ENCODE measurements around the gene MPZL1.

The MPZL1 gene

DNA sequence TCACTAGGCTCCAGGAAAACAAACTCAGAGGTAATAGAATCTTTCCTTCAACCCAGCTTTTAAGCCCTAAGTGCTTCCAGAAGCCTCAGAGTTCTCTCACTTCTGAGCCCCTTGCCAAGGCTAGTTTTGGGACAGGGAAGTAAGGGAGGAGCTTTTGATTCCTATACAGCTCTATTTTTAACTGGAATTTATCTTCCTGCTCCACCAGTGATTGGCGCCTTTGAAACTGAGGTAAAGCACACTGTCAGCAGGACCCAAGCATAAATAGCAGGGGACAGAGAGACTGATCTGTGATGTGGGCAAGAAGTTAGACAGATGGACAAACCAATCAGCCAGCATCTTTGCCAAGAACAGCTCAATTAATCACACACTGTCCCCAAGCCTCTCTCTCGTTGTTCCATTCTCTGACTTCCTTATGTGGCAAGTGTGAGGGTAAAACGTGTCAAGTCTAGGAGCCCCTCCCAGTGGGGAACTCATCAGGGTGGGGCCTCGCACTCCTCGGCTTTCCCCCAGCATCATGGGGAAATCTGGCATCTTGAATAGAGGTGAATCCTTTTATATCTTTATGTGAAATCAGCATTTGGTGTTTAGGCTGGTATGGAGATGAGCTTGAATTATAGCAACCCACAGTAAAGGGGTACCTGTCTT lies 40.2 kb upstream of the MPZL1 start:
- H3K36me3 ChIP-seq (ENCODE audit: control insufficient read depth, insufficient read depth, low read length) = no peaks in the 10 kb centered on the region
- no peaks in the 10 kb centered on the region for H3K9me3 ChIP-seq (ENCODE audit: control insufficient read depth, low read length)
- H3K4me1 ChIP-seq (ENCODE audit: control insufficient read depth, insufficient read depth, low read length) = no peaks in the 10 kb centered on the region
- H3K27me3 ChIP-seq (ENCODE audit: control insufficient read depth, insufficient read depth, low read length) = no peaks in the 10 kb centered on the region
- no peak overlapping the region for H3K9ac ChIP-seq (ENCODE audit: low read length)
- H3K4me3 ChIP-seq (ENCODE audit: low read length) = no peak overlapping the region

GRCh38 chr1:167683226-167683625 lies 38.6 kb upstream of the MPZL1 start:
- Histone ChIP-seq H3K4me1 (ENCODE audit: control insufficient read depth, insufficient read depth, low read length) (no peaks in the 10 kb centered on the region), H3K9me3 (ENCODE audit: control insufficient read depth, low read length) (no peaks in the 10 kb centered on the region), H3K27me3 (ENCODE audit: control insufficient read depth, insufficient read depth, low read length) (no peaks in the 10 kb centered on the region), H3K36me3 (ENCODE audit: control insufficient read depth, insufficient read depth, low read length) (no peaks in the 10 kb centered on the region), H3K9ac (ENCODE audit: low read length) (no peak overlapping the region), H3K4me3 (ENCODE audit: low read length) (no peak overlapping the region)

DNA sequence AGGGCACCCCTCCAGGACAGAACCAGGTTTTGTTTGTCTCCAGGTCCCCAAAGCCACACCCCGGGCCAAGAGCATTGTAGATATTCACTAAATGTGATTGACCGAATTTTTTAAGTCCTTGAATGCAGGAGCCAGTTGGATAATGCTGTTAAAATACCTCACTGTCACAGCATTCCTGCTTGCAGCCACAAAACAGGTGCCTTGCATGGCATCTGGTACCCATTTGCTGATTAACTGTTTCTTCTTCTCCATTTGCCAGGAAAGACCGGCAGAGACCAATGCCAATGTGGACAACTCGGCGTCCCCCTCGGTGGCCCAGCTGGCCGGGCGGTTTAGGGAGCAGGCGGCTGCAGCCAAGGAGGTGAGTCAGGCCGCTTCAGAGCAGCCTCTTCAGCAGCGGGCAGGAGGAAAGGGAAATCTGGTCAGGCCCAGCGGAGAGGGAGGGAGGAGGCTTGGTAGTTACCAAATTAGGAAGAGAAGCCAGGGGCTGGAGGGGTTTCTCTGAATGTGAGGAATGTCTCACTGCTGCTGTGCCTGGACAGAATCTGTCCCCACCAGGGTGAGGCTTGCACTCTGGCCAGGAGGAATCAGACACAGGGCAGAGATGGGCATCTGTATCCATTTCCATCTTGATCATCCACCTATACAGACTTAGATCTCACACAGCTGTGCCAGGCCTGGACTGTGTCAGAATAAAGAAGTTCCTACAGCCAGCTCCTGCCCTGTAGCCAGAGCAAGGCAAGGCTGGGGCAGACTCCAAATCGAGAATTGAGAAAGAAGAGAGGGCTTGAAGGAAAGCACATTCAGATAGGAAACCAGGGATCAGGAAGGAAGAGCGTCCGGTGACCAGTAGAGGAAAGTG lies 37.9 kb upstream of the MPZL1 start:
- Histone ChIP-seq H3K4me3 (ENCODE audit: low read length) (no peak overlapping the region), H3K9me3 (ENCODE audit: control insufficient read depth, low read length) (no peaks in the 10 kb centered on the region), H3K27me3 (ENCODE audit: control insufficient read depth, insufficient read depth, low read length) (no peaks in the 10 kb centered on the region), H3K36me3 (ENCODE audit: control insufficient read depth, insufficient read depth, low read length) (no peaks in the 10 kb centered on the region), H3K4me1 (ENCODE audit: control insufficient read depth, insufficient read depth, low read length) (no peaks in the 10 kb centered on the region), H3K9ac (ENCODE audit: low read length) (no peak overlapping the region)

DNA sequence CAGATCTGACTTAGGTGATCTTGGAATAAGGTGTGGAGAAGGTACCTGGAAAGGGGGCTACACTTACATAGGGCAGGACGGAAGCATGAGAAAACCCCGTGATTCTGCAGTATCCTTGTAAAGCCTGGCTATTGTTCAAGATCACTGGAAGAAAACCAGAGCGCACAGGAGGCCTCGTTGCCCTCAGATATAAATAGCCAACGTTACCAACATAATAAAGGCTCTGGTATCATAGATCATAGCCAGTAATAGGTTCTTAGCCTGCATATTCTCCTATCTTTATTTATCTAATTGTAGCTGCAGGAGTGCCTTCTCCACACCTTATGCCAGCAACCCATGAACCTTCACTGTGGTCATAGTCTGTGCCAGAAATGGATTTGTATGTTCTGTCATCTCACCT lies 35.9 kb upstream of the MPZL1 start:
- no peak overlapping the region for H3K9ac ChIP-seq (ENCODE audit: low read length)
- H3K4me1 ChIP-seq (ENCODE audit: control insufficient read depth, insufficient read depth, low read length) = no peaks in the 10 kb centered on the region
- H3K36me3 ChIP-seq (ENCODE audit: control insufficient read depth, insufficient read depth, low read length) = no peaks in the 10 kb centered on the region
- no peak overlapping the region for H3K4me3 ChIP-seq (ENCODE audit: low read length)
- H3K27me3 ChIP-seq (ENCODE audit: control insufficient read depth, insufficient read depth, low read length) = no peaks in the 10 kb centered on the region
- H3K9me3 ChIP-seq (ENCODE audit: control insufficient read depth, low read length) = no peaks in the 10 kb centered on the region

DNA sequence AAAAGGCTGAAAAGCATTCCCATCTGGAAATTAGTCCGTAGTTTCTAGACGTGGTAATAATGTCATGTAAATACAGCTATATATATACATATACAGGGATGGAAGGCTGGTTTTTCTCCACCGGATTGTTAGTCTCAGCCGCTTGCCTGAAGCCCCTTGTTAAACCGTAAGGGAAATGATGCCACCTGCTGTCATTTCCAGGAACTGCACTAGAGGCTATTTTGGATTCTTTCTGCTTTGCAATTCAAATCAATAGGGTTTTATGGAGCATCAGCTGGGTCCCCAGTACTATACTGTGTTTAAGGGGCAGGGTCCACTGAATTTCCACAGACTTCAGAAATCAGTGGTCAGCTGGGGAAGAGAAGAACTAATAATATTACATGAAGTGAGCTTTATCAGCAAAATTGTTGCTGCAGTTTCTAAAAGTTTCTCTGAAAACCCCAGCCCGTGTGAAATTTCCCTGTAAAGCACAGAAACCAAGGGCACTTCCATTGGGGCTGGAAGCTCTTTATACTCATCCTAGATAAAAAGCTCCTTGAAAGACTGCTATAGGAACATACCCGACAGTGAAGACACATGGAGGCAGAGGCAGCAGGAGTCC lies 33.8 kb upstream of the MPZL1 start:
- H3K36me3 ChIP-seq (ENCODE audit: control insufficient read depth, insufficient read depth, low read length) = no peaks in the 10 kb centered on the region
- no peaks in the 10 kb centered on the region for H3K27me3 ChIP-seq (ENCODE audit: control insufficient read depth, insufficient read depth, low read length)
- no peaks in the 10 kb centered on the region for H3K4me1 ChIP-seq (ENCODE audit: control insufficient read depth, insufficient read depth, low read length)
- no peak overlapping the region for H3K4me3 ChIP-seq (ENCODE audit: low read length)
- no peaks in the 10 kb centered on the region for H3K9me3 ChIP-seq (ENCODE audit: control insufficient read depth, low read length)
- H3K9ac ChIP-seq (ENCODE audit: low read length) = no peak overlapping the region

DNA sequence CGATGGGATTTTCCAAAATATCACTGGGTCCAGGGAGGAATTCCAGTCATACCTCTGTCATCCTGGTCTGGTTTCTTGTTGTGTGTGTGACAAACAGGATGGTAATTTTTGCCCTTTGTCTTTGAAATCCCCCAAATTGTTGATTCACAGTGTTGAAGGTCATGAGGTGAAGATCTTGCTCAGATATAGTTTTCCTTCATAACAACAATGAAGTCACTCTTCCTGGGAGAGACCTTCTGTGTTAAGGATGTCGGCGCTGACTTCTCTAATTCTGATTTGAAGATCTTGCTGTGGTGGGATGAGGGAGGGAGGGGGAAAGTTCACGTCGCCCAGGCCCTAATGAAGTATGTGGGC lies 32.2 kb upstream of the MPZL1 start:
- Histone ChIP-seq H3K9me3 (ENCODE audit: control insufficient read depth, low read length) (no peaks in the 10 kb centered on the region), H3K9ac (ENCODE audit: low read length) (no peak overlapping the region), H3K4me3 (ENCODE audit: low read length) (no peak overlapping the region), H3K4me1 (ENCODE audit: control insufficient read depth, insufficient read depth, low read length) (no peaks in the 10 kb centered on the region), H3K36me3 (ENCODE audit: control insufficient read depth, insufficient read depth, low read length) (no peaks in the 10 kb centered on the region), H3K27me3 (ENCODE audit: control insufficient read depth, insufficient read depth, low read length) (no peaks in the 10 kb centered on the region)

- Histone ChIP-seq H3K27me3 (ENCODE audit: control insufficient read depth, insufficient read depth, low read length) (no peaks in the 10 kb centered on the region), H3K4me3 (ENCODE audit: low read length) (no peak overlapping the region), H3K9me3 (ENCODE audit: control insufficient read depth, low read length) (no peaks in the 10 kb centered on the region)
These were observed 31.7 kb upstream of the MPZL1 start for GRCh38 chr1:167690053-167690452.

DNA sequence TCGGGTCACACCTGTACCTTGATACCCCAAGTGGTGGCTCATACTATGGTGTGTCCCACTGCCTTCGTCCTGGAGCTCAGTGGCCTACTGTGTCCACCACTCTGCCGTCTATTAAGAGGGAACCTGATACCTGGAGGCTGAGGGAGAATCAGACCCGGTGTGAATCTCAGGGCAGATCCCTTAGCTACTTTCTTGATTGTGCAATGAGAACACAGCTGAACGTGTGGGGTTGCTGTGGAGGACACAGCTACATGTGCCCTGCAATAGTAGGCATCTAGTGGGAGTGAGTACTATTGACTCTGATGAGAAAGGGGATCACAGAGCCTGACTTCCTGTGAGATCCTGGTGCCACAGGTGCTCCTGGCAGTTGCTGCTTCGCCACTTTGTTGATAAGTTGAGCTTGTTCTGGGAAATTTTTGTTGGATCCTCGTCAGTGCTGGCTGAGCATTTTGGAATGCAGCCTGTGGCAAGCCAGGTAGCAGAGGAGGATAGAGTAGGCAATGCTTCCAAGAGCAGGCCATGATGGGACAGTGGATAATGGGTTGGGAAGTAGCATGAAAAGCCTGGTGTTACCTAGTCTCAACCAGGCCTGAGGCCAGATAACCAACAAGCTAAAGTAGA lies 28.2 kb upstream of the MPZL1 start:
- no peak overlapping the region for H3K4me3 ChIP-seq (ENCODE audit: low read length)
- H3K4me1 ChIP-seq (ENCODE audit: control insufficient read depth, insufficient read depth, low read length) = no peaks in the 10 kb centered on the region
- no peaks in the 10 kb centered on the region for H3K27me3 ChIP-seq (ENCODE audit: control insufficient read depth, insufficient read depth, low read length)
- H3K36me3 ChIP-seq (ENCODE audit: control insufficient read depth, insufficient read depth, low read length) = no peaks in the 10 kb centered on the region
- no peak overlapping the region for H3K9ac ChIP-seq (ENCODE audit: low read length)
- H3K9me3 ChIP-seq (ENCODE audit: control insufficient read depth, low read length) = no peaks in the 10 kb centered on the region

More at GRCh38 chr1:167690053-167690452, 31.7 kb upstream of the MPZL1 start:
- Histone ChIP-seq H3K9ac (ENCODE audit: low read length) (no peak overlapping the region), H3K36me3 (ENCODE audit: control insufficient read depth, insufficient read depth, low read length) (no peaks in the 10 kb centered on the region), H3K4me1 (ENCODE audit: control insufficient read depth, insufficient read depth, low read length) (no peaks in the 10 kb centered on the region)

GRCh38 chr1:167694691-167695090 lies 27.1 kb upstream of the MPZL1 start:
- Histone ChIP-seq H3K9ac (ENCODE audit: low read length) (no peak overlapping the region), H3K4me3 (ENCODE audit: low read length) (no peak overlapping the region), H3K4me1 (ENCODE audit: control insufficient read depth, insufficient read depth, low read length) (no peaks in the 10 kb centered on the region), H3K36me3 (ENCODE audit: control insufficient read depth, insufficient read depth, low read length) (no peaks in the 10 kb centered on the region), H3K27me3 (ENCODE audit: control insufficient read depth, insufficient read depth, low read length) (no peaks in the 10 kb centered on the region), H3K9me3 (ENCODE audit: control insufficient read depth, low read length) (no peaks in the 10 kb centered on the region)

GRCh38 chr1:167695147-167695546 lies 26.6 kb upstream of the MPZL1 start:
- no peak overlapping the region for H3K9ac ChIP-seq (ENCODE audit: low read length)
- no peak overlapping the region for H3K4me3 ChIP-seq (ENCODE audit: low read length)
- no peaks in the 10 kb centered on the region for H3K27me3 ChIP-seq (ENCODE audit: control insufficient read depth, insufficient read depth, low read length)
- H3K36me3 ChIP-seq (ENCODE audit: control insufficient read depth, insufficient read depth, low read length) = no peaks in the 10 kb centered on the region
- H3K9me3 ChIP-seq (ENCODE audit: control insufficient read depth, low read length) = no peaks in the 10 kb centered on the region
- no peaks in the 10 kb centered on the region for H3K4me1 ChIP-seq (ENCODE audit: control insufficient read depth, insufficient read depth, low read length)

DNA sequence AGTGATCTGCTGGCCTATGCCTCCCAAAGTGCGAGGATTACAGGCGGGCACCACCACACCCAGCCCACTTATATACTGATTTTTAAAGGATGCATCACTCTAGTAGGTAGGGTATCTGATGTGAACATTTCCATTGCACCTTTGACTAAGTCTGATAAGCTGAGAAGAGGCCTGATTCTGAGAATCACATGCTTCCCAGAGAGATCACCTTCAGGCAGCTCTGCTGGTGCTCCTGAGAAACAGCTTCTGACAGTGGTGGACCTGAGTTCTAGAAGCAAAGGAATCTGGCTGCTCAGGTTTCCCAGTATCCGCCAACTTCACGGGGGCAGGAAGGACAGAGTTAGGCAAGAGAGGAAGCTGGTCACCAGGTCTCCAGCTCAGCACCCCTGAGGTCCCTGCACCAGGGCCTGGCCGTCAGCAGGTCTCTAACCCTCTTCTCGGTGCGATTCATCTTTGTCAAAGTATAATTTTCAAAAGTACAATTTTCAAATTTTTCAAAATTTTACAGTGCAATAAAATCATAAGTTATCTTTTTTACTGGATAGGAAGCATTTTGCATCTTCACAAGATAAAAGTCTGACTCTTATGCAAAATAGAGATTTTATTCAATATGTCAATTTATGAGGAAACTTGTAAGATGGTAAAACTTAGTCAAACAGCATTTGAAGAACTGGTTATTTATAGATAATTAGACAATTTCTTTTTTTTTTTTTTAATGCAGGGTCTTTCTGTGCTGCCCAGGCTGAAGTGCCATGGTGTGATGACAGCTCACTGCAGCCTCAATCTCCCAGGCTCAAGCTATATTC lies 25.8 kb upstream of the MPZL1 start:
- Histone ChIP-seq H3K27me3 (ENCODE audit: control insufficient read depth, insufficient read depth, low read length) (no peaks in the 10 kb centered on the region), H3K4me1 (ENCODE audit: control insufficient read depth, insufficient read depth, low read length) (no peaks in the 10 kb centered on the region), H3K9me3 (ENCODE audit: control insufficient read depth, low read length) (no peaks in the 10 kb centered on the region), H3K9ac (ENCODE audit: low read length) (no peak overlapping the region), H3K36me3 (ENCODE audit: control insufficient read depth, insufficient read depth, low read length) (no peaks in the 10 kb centered on the region), H3K4me3 (ENCODE audit: low read length) (no peak overlapping the region)
